Tibial artery (tissue), 4 donors: ENCODE measurements around the gene TAGLN2.

ENCODE experiments used
- DNase-seq, 2 donors: peaks; one replicate each; pipeline ENCODE4 v3.0.0-alpha.2; 2019
- H3K27ac ChIP-seq, 2 donors: fragments of 200-600 bp; sonication (generic) in 1 of 2; 1 replicate in 1 of 2; 2 replicates in 1 of 2; pipeline ENCODE4 v1.5.1; 2018 to 2019; ENCODE audit warnings: mild to moderate bottlenecking in 1 of 2
- H3K27me3 ChIP-seq, 2 donors: fragments of 200-600 bp; sonication (generic) in 1 of 2; one replicate each; pipeline versions ENCODE4 v1.5.1 to v1.6.0; 2016 to 2019
- H3K36me3 ChIP-seq, 3 donors: fragments of 200-600 bp; sonication (generic) in 2 of 3; one replicate each; pipeline ENCODE4 v1.5.1; 2016 to 2019; ENCODE audit warnings: mild to moderate bottlenecking in 2 of 3
- H3K4me1 ChIP-seq, 4 donors: fragments of 200-600 bp; sonication (generic) in 2 of 4; 1 replicate in 3 of 4; 2 replicates in 1 of 4; pipeline ENCODE4 v1.5.1; 2016 to 2019
- H3K4me3 ChIP-seq, 2 donors: fragments of 200-600 bp; sonication (generic) in 1 of 2; 1 replicate in 1 of 2; 2 replicates in 1 of 2; pipeline ENCODE4 v1.5.1; 2018 to 2019; ENCODE audit warnings: mild to moderate bottlenecking in 2 of 2
- H3K9me3 ChIP-seq, 3 donors: fragments of 200-600 bp; sonication (generic) in 1 of 3; one replicate each; pipeline ENCODE4 v1.5.1; 2016 to 2019
- CTCF ChIP-seq, 2 experiments: fragments of 200-600 bp in 1 of 2; fragments of 450-650 bp in 1 of 2; IDR thresholded peaks; one replicate each; pipeline ENCODE4 v1.5.1; 2017 to 2019; ENCODE audit warnings: antibody characterized with exemption in 2 of 2, mild to moderate bottlenecking in 1 of 2, moderate library complexity in 1 of 2
- intact Hi-C: fragments of 100-400 bp; cut with DNase I; formaldehyde crosslinking; loops from one replicate; pipeline ENCODE4 v1.15.0; 2023; ENCODE audit warnings: low total_unique reads

TAGLN2 gene

DNA sequence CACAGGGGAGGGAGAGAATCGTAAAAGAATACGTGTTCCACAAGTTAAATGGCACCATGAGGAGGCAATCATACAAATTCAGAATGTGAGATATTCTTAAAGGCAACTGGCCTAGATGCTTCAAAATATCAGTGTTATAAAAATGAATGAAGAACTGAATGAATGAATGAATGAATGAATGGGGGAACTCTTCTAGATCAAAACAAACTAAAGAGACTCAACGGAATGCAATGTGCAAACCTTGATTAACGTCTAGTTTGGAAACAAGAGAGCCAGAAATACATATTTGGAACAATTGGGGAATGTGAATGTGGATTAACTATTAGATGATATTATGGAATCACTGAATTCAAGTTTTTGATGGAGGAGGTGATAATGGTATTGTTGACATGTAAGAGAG is 42.2 kb downstream of the TAGLN2 start:
- intact Hi-C loops, result no loop called here
- no peaks in the 10 kb centered on the region for H3K9me3 ChIP-seq
- no peak for TF ChIP-seq CTCF (IDR thresholded peaks at IDR 0.05)
- no peak overlapping the region for H3K27ac ChIP-seq
- no peaks in the 10 kb centered on the region for H3K4me1 ChIP-seq
- H3K36me3 ChIP-seq, result no peaks in the 10 kb centered on the region
- no peaks in the 10 kb centered on the region for H3K27me3 ChIP-seq
- H3K4me3 ChIP-seq, result no peak overlapping the region
- DNase-seq, result no peak

DNA sequence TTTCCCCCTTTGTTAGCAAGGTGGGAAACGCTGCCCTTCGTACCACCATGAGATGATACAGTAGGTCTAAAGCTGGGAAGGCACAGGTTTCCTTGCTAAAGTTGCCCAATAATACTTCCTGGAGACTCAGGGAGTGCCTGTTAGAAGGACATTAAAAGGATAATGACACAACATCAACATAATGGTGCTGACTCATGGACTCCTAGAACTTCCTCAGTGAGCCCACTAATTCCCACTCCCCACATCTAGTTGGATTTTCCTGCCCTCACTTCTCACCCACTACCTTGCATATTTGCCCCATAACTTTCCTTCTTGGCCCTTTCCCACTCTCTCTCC is 42.8 kb downstream of the TAGLN2 start:
- H3K4me1 ChIP-seq, result no peaks in the 10 kb centered on the region
- no peak overlapping the region for H3K27ac ChIP-seq
- no peaks in the 10 kb centered on the region for H3K9me3 ChIP-seq
- no peaks in the 10 kb centered on the region for H3K27me3 ChIP-seq
- no peaks in the 10 kb centered on the region for H3K36me3 ChIP-seq
- no peak for DNase-seq
- TF ChIP-seq CTCF (IDR thresholded peaks at IDR 0.05), result no peak
- intact Hi-C loops, result no loop called here
- H3K4me3 ChIP-seq, result no peak overlapping the region

DNA sequence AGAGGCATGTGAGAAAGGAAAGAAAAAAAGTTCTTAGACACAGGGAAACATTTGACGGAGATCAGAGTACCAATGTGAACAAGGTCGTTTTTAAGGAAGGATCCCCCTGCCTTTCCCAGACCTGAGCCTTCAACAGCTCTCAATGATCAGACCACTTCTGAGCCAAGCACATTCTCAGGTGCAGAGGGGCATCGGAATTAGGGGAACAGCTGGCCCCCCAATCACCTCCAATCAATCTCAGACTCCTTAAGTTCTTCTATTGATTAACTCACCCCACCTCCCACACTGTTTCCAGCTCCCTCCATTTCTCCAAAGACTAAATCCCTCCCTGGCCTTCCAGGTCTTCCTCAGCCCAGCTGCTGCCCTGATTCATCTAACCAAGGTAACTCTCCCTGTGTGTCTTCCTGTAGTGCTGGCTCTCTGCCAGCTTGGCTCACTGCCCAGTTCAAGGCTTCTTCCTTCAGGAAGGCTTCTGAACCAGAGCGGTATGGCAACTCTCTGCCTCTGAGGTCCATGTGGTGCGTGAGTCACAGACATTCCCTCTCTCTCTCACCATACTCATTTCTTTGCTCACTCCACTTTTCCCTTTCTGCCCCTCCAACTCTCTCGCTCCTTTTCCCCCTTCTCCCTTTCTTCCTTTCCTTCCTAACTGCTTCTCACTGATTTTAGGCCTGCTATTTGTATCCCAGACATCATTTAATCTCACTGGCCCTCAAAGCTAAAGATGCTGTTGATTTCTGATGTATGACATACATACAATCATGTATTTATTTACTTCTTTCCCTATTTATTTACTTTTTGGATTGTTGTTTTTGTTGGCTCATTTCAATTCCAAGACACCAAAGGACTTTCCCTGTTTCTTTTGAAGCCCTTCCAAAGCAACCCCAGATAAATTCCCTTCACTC is 43.4 kb downstream of the TAGLN2 start:
- DNase-seq, result no peak

DNA sequence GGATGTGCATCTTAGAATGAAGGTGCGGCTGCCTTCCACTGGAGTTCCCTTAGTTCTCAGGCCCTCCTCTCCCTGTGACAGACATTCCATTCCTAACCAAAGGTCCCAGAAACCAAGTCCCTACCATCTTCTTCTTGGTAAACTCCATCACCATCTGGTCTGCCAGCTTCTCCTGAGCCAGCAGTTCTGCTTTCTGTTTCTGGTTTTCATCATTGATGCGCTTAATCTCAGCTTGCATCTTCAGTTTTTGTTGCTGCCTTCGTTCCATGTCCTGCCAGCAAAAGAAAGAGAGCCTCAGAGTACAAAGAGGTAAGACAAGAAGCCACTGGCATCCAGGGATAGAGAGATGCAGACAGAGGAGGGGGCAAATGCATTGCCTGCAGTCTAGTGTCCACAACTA is 44.9 kb downstream of the TAGLN2 start:
- Histone ChIP-seq H3K27me3 (no peaks in the 10 kb centered on the region), H3K36me3 (no peaks in the 10 kb centered on the region), H3K4me1 (no peaks in the 10 kb centered on the region), H3K4me3 (no peak overlapping the region), H3K27ac (no peak overlapping the region), H3K9me3 (no peaks in the 10 kb centered on the region)
- intact Hi-C loops, result no loop called here
- DNase-seq, result no peak
- no peak for TF ChIP-seq CTCF (IDR thresholded peaks at IDR 0.05)

More for the DNA sequence above, 43.4 kb downstream of the TAGLN2 start:
- H3K27ac ChIP-seq, result no peak overlapping the region
- H3K36me3 ChIP-seq, result no peaks in the 10 kb centered on the region
- no peaks in the 10 kb centered on the region for H3K4me1 ChIP-seq
- H3K27me3 ChIP-seq, result no peaks in the 10 kb centered on the region
- intact Hi-C loops, result no loop called here
- TF ChIP-seq CTCF (IDR thresholded peaks at IDR 0.05), result no peak
- H3K4me3 ChIP-seq, result no peak overlapping the region
- no peaks in the 10 kb centered on the region for H3K9me3 ChIP-seq

DNA sequence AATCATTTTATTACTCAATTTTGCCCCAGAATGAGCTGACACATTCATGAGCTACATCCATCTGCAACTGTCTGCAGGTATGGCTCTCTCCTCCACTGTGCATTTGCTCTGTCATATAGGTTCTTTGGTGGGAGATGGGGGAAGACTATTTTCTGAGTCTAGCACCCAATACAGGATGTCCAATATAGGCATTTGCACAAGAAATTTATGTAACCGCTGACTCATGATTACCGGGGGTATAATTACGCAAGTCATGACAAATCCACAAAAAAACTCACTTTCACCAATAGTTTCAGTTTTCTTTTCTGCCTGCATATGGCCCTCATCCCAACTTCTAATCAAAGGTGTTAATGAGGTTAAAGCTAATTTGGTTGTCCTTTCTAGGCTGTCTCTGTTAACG is 45.3 kb downstream of the TAGLN2 start:
- no peak for DNase-seq
- Histone ChIP-seq H3K27ac (no peak overlapping the region), H3K9me3 (no peaks in the 10 kb centered on the region), H3K27me3 (no peaks in the 10 kb centered on the region), H3K4me3 (no peak overlapping the region), H3K36me3 (no peaks in the 10 kb centered on the region), H3K4me1 (no peaks in the 10 kb centered on the region)
- intact Hi-C loops, result no loop called here
- no peak for TF ChIP-seq CTCF (IDR thresholded peaks at IDR 0.05)
